Prostate gland (tissue), 2 donors: ENCODE data around the gene DRG2.

Source experiments
- POLR2A ChIP-seq: fragments of 450-650 bp; IDR thresholded peaks from one replicate; pipeline ENCODE4 v1.6.1; 2016; ENCODE audit warnings: antibody characterized with exemption, mild to moderate bottlenecking
- TF ChIP-seq, protein P1 (sequence below), 4 experiments: fragments of 200-600 bp in 2 of 4; fragments of 450-650 bp in 2 of 4; sonication (generic) in 2 of 4; IDR thresholded peaks; 1 replicate in 3 of 4; 2 replicates in 1 of 4; pipeline ENCODE4 v1.5.1; 2016 to 2019; ENCODE audit warnings: antibody characterized with exemption in 4 of 4, mild to moderate bottlenecking in 2 of 4, moderate library complexity in 2 of 4

DNA sequence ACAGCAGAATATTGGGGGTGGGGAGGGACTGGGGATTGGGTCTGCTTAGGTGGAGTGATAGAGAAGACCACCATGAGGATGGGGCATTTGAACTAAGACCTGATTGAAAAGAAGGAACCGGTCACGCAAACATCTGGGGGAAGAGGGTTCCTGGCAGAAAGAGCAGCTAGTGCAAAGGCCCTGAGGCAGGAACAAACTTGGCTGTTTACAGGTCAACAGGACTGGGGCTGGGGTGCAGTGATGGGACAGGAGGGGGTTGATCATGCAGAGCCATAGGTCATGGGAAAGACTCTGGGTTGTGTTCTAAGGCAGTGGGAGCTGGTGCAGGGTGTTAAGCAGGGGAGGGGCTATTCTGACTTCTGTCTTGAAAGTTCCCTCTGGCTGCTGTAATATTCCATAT is 1.9 kb downstream of the DRG2 start:
- TF ChIP-seq, protein P1, sequence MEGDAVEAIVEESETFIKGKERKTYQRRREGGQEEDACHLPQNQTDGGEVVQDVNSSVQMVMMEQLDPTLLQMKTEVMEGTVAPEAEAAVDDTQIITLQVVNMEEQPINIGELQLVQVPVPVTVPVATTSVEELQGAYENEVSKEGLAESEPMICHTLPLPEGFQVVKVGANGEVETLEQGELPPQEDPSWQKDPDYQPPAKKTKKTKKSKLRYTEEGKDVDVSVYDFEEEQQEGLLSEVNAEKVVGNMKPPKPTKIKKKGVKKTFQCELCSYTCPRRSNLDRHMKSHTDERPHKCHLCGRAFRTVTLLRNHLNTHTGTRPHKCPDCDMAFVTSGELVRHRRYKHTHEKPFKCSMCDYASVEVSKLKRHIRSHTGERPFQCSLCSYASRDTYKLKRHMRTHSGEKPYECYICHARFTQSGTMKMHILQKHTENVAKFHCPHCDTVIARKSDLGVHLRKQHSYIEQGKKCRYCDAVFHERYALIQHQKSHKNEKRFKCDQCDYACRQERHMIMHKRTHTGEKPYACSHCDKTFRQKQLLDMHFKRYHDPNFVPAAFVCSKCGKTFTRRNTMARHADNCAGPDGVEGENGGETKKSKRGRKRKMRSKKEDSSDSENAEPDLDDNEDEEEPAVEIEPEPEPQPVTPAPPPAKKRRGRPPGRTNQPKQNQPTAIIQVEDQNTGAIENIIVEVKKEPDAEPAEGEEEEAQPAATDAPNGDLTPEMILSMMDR (IDR thresholded peaks at IDR 0.05): no peak
- no peak for TF ChIP-seq POLR2A
